ENCODE results near the gene CACNG6.

DNA sequence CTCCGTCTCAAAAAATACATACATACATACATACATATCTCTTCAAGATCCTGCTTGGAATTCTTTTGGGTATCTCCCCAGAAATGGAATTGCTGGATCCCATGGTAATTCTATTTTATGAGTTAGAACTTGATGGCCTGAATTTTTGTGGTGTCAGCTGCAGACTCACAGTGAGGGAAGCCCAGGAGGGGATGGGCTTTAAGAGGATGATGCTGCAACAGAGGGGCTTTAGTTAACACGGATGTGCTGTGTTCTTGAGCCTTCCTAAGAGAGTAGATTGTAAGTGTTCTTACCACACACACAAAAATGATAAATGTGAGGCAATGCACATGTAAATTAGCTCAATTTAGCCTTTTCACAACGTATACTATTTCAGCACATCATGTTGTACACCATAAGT is 31.8 kb downstream of the CACNG6 start:
- no peak for TF ChIP-seq CTCF (IDR thresholded peaks at IDR 0.05; ENCODE audit: borderline replicate concordance, extremely low read depth, low read length, poor library complexity, severe bottlenecking)
- no peak for TF ChIP-seq EZH2 (IDR thresholded peaks at IDR 0.05; ENCODE audit: borderline replicate concordance, low read depth, low read length, severe bottlenecking)
